EL (cell line): Measurements from ENCODE around the gene SUGP2.
A peak's percentile ranks its signal among the peaks of the same experiment; 100 is the strongest.

Source experiments
- DNase-seq: peaks from one replicate; pipeline ENCODE4 v3.0.0-alpha.2; 2016

Gene SUGP2

DNA sequence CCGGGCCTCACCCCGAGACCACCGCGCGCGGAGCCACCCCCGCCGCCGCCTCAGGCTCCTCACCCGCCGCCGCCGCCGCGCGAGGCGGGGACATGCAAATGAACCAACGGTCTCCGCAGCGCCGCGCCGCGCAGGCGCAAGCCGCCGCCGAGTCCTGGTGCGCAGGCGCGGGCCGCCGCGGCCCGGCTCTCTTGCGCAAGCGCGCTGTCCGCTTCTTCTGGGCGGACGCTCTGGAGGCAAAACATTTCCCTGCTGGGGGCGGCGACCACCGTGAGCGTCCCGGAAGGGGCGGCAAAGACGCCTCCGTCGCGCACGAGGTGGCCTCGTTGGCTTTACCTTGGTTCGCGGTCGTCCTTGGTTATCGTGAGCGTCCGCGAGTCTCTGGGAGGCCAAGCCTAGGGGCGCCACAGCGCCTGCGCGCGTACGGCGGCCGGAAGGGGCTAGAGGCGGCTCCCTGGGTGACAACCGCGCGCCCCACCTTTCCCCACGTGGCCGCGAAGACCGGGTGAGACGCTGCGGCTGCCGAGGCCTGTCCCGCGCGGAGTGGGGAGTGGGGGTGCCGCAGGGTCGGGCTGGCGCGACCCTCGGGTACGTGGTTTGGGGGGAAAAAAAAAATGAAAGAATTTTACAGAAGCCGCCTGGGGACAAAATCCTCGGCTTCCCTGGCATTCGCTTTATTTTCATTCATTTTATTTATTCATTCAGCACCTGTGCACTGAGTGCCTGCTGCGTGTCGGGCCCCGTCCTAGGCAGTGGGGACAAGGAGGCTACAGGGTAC lies at the start of gene SUGP2, which contains the start of gene ARMC6:
TSS of gene SUGP2 (minus strand) at position 92 of the 778 bp plus-strand sequence. CDS start 2,446 bp downstream, outside the sequence.
TSS of gene ARMC6 (plus strand) at position 178 of the 778 bp plus-strand sequence. CDS start 607 bp downstream, outside the sequence.
- DNase-seq: peak; percentile 88

DNA sequence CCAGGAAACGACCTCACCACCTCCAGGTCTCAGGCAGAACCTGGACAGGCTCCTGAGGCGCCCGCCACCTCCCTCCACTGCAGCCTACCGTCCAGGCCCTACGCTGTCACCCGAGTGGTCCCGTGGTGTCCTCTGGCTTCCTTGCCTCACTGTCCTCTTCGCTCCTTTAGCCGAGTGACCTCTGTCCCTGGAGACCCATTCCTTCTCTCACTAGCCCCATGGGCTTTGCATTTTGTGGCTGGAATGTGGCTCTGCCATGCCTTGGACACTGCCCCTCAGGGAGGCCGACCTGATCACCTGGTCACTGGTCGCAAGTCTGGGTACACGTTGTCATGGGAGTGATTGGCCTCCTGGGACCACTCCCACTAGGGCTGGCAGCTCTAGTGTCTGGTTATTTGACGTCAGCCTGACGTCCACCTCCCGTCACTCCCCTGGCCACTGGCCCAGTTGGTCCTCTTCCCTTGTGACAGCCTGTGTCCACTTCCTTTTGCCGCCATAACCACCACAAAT lies 48.4 kb upstream of the SUGP2 start:
- no peak for DNase-seq

DNA sequence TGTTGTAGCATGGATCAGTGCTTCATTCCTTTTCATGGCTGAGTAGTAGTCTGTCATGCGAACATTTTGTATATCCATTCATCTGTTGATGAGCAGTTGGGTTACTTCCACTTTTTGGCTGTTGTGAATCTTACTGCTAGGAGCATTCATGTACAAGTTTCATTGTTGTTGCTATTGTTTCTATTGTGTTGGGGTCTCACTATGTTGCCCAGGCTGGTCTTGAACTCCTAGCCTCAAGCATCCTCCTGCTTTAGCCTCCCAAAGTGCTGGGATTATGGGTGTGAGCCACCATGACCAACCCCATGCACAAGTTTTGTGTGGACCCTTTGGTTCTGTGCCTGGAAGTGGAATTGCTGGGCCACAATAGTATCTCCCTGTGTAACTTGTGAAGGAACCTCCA lies 46.3 kb upstream of the SUGP2 start:
- DNase-seq: no peak

DNA sequence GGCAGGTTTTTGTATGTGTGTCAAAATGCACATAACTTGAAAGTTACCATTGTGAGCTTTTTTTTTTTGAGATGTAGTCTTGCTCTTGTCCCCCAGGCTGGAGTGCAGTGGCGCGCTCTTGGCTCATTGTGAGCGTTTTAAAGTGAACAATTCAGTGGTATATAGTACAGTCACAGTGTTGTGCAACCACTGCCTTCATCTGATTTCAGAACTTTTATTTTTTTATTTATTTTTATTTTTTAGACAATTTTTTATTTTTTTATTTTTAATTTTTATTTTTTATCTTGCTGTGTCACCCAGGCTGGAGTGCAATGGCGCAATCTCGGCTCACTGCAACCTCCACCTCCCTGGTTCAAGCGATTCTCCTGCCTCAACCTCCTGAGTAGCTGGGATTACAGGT lies 45.5 kb upstream of the SUGP2 start:
- DNase-seq: no peak

DNA sequence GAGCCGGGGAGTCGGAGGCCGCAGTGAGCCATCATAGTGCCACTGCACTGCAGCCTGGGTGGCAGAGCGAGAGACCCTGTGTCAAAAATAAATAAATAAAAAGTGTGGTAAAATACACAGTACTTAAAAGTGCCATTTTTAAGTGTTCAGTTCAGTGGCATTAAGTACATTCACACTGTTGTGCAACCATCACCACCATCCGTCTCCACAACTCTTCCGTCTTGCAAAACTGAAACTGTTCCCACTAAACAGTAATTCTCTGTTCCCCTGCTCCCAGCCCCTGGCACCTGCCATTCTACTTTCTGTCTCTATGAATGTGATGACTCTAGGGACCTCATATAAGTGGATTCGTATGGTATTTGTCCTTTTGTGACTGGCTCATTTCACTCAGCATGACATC lies 43.8 kb upstream of the SUGP2 start:
- no peak for DNase-seq

DNA sequence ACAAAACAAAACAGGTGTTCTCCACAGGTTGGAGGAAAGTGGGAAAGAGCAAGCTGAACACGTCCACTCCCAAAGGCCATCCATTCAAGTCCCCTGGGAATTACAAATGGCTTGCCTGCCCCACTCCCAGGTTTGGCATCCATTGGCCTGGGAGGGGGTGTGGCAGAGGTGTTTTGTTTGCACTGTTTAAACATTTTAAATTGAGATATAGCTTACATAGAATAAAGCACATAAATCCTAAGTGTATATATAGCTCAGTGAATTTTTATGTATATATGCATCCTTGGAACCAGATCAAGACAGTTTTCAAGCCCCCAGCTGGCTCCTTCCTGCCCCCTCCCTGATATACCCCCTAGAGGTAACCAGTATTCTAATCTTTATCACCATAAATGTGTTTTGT lies 43.2 kb upstream of the SUGP2 start:
- no peak for DNase-seq

DNA sequence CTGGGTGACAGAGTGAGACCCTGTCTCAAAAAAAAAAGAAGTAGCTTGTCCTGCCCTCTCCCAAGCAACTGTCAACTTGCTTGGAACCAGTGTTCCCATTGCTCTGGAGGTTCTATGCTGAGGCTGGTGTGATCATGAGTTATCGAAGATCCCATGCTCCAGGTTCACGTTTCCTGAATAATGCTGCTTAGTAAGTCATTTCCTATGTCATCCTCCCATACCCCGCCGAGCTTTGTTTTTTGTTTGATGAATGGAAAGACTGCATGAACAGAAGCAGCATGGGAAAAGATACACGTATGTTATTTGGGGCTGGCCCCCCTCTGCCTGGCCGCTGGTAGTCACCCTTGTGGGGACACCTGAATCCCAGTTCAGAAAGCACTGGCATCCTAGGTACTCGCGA lies 41.8 kb upstream of the SUGP2 start:
- DNase-seq: no peak

DNA sequence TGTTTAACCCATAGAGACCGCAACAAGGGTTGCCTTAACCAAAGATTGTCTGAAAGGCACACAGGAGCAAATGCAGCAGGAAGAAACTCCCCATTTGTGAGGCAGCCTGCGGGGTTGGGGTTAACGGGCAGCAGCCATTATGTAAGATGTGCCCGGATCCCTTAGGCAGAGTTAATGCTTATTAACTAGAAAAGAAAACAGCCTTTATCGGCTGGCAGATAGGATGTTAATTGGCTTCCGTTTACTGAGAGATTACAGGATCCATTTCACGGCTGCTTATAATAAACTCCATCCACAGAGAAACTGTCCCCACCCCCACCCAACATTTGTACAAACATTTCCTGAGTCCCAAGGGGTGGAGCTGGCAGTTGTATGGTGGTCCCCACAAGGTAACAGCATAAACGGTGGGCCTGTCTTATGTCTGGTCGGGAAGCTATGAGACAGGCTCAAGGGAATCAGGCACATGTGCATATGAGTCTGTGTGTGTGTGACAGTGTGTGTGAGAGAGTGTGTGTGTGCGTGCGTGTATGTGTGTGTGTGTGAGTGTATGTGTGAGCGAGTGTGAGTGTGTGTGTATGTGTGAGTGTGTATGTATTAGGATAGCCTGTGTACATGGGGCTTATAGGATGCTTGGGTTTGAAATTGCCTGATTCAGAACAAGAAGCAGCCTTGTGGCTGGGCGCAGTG lies 41.0 kb upstream of the SUGP2 start:
- no peak for DNase-seq

DNA sequence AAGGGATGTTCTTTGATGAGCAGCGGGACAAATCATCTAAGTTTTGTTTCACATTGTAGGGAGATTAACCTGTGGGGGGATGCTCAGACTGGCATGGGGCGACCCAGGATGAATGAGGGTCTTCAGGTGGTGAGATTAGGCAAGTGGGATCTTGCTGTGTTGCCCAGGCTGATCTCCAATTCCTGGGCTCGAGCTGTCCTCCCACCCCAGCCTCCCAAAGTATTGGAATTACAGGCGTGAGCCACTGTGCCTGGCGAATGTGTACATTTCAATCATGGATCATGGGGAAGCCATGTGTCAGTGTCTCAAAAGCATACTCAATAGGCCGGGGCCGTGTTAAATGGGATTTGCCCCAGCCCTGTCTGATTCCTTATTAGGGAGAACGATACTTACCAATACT lies 38.6 kb upstream of the SUGP2 start:
- DNase-seq: no peak

DNA sequence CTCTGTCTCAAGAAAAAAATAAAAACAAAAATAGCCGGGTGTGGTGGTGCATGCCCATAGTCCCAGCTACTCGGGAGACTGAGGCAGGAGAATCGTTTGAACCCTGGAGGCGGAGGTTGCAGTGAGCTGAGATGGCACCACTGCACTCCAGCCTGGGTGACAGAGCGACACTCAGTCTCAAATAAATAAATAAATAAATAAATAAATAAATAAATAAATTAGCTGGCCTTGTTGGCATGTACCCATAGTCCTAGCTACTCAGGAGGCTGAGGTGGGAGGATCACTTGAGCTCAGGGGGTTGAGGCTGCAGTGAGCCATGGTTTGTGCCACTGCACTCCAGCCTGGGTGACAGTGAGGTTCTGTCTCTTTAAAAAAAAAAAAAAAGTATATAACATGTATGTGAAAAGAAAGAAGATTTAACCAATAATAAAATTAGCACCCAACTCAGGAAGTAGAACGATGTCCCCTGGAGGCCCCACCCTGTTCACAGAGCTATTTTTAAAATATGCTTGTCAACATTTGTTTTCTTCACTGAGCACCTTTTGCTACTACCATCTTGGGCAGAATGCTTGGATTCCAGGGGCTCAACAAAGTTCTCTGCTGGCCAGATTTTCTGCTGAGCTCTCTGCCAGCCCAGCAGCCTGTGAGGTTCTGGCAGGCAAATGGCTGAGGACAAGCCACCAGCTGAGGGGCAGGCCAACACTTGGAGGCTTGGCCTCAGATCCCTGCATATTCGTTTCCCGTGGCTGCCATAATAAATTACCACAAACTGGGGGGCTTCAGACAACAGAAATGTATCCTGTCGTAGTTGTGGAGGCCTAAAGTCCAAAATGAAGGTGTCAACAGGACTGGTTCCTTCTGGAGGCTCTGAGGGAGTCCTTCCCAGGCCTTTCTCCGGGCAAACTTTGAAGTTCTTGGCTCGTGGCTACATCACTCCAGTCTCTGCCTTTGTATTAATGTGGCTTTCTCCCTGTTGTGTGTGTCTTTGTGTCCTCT lies 35.6 kb upstream of the SUGP2 start:
- no peak for DNase-seq

DNA sequence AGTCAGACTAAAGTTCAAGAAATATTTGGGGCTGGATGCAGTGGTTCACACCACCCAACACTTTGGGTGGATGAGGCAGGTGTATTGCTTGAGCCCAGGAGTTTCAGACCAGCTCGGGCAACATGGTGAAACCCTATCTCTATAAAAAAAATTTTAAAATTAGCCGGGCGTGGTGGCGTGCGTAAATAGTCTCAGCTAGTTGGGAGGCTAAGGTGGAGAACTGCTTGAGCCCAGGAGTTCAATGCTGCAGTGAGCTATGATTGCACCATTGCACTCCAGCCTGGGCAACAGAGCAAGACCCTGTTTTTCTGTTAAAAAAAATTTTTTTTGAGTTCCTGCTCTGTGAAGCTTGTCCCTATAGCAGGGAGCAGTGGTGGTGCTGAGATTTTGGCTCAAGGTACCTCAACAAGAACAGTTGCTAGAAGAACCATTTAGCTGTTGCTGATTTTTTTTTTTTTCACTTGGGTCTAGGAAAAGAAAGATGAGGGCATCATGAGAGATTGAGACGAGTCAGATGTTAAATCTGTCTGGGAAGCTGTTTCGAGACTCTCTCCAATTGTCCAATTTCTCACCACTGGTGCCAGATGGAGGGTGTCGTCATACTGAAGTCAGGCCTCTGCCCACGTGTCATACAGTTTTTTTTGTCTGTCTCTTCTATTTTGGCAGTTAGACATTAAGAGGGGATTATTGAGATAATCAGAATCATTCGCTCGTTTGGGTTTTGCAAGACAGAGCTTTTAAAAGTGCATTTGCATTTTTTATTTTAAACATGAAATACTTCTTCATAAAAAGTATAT lies 34.2 kb upstream of the SUGP2 start:
- DNase-seq: no peak

DNA sequence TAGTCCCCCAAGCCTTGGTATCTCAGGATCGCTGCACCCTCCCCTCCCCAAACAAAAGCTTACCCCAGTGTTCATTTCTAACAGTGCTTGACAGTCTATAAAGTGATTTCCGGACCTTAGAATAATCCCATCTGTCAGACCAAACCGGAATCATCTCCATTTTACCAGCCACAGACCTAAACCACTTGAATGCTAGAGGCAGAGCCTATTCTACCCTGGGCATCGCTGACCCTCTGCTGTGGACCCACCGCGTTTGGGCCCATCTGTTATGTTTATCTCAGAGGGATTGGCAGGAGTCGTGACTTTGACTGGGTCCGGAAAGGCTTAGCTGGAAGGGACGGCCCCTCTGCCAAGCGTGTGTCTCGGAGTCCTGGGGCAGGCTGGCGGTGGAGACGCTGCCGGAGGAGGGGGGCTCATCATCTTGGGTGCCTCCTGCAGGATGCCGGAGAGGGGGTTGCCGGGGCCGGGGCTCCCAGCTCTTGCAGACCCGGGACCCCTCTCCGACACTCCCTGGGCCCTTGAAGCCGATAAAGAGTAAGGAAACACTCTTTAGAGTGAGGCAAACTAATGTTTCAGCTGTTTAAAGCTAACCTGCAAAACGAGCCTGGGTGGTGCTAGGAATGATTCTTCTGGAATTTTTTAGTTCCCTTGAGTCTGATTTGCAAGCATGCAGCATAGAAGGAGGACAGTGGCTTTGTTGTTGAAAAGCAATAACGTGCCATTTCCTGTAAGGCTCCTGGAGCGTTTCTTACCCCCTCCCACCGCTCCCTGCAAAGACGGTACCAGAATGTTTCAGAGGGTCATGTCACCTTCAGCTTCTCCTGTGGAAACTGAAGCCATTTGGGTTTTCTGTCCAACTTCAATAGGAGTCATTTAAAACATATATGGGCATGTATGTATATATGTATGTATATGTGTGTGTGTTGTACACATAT lies 31.8 kb upstream of the SUGP2 start:
- peak; percentile 17 for DNase-seq

DNA sequence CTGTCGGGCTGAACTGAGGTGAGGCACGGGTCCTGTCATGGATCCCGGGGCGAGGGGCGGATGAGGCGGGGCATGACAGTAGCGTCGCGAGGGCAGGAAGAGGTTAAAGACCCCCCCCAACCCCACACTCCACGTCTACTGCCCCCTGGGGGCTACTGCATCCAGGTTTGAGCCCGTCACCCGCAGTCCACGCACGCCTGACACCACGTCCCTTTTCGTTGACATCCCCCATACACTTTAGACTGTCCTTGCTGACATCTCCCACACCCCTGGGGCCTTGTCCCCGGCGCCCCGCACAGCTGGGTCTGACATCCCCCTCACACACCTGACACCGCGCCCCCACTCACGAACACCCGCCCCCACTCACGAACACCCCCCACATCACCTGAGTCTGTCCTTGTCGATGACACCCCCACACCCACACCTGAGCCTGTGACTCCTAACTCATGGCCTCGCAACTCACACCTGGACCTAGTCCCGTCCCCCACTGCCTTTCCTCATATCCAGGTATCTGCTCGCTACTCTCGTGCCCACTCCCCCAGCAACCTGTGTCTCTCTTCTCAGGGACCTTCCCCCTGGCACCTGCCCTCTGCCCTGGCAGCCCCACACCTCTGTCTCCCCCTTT lies 30.9 kb upstream of the SUGP2 start:
- no peak for DNase-seq

DNA sequence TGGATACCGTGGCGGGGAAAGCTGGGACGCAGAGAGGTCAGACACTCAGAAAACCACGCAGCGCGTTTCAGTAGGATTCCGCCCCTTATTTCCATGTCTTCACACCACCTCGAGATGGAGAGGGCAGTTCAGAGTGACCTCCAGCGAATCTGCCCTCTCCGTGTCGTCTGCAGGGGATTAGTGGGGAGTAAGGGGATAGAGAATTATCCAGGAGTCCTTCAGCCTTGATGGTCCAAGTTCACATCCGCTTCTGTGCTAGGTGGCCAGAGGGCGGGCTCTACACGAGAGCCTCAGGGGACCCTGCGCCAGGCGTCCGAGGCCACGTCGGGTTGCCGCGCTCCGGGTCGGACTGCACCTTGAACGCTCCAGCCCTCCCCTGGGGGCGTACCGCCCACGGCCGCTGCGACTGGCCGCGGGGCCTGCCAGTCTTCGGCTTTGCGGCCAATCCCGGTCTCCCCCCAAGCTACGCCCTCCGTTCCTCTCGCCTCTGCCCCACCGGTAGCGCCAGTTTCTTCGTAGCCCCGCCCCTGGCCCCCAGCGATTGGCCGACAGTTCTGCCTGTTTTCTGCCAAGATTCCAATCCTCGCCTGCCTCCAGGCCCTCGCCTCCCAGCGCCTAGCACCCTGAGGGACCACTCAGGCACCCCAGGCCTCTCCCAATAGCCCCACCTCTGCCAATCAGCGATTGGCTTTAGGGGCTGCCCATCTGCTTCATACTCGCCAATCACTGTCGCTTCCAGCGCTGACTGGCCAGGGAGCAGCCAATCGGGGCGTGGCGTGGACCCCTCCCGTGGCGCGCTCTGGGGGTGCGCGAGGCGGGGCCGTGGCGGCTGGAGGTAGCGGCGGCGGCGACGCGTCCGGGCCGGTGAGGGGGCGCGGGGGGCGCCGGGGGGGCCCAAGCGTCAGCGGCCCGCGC lies 30.1 kb upstream of the SUGP2 start, which contains the start of gene SLC25A42:
TSS of gene SLC25A42 (plus strand) at position 812 of the 915 bp plus-strand sequence. CDS start 32,131 bp downstream, outside the sequence.
- peak; percentile 100 for DNase-seq

DNA sequence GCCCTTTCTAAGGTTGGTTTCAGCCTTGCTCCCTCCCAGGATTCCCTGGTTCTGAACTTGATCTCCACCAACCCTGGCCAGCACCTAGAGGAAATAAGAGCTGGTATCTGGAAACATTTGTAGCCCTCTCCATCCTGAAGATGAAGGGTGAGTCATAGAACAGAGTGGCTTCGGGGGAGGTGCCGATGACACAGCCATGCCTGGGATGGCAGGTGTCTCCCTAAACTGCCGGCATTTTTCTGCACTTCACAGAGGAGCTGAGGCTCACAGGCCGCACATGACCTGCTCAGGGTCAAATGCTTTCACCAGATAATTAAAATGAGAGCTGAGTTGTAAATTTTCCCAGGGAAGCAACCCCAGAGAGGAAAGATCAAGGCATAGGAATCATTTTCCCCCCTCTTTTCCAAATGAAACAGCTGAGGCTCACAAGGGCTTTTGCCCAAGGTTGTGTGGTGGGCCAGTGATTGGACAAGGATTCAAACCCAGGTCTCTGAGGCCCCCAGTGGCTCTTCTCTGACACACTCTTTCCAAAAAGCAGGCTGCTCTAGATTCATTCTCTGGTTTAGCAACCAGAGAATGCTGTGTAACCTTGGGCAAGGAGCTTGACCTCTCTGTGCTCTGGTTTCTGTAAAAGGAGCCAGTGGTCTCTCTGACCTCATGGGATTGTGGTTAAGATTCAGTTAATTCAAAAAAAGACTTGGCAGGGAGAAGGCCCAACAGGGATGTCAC lies 29.3 kb upstream of the SUGP2 start:
- peak; percentile 63 for DNase-seq

DNA sequence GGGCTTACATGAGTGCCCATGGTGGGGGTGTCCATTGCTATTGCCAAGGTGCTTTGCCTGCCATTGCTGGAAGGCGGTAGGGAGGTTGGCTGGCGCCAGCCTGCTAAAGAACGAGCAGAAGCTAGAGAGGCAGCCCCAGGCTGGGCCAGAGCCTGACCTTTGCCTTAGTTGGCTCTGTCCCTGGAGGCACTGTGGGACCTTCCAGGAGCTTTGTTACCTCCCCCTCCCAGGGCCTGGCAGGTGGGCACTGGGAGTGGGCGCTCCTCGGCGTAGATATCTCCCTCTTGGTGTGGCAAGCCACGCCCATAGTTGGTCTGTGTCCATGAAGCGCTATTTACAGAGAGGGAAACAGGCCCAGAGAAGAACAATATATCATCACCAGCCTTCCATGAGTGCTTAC lies 28.2 kb upstream of the SUGP2 start:
- DNase-seq: no peak

DNA sequence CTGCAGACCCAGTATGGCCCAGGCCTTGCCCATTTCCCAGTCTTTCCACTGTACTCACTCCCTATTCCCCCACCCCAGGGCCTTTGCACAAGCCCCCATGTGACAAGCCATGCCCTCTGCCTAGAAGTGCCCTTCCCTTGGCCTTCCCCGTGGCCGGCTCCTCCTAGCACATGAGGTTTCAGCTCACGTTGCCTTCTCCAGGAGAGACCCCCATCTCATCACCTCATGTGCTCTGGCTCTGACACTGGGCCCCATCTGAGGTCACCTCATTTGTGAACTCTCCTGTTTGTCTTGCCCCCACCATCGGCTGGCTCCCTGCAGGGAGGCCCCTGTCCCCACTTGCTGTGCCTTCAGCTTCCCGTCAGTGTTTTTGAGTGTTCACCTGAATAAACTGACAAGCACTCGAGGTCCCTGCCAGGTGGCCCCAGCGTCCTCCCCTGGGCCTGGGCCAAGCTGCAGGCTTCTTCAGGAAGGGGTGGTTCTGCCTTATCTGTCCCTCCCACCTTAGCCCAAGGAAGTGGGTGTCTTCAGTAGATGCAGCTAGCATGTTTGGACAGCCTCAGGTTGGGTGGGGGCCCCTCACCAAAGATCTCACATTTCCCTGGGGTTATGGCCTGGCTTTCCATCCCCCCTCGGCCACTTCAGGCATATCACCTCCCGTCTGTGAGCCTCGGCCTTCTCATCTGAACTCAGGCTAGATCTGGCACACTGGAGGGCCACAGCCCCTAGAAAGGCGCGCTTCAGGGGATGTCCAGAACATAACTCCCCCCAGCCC lies 26.7 kb upstream of the SUGP2 start:
- DNase-seq: no peak
